Heart left ventricle (tissue), 13 donors: ENCODE data around the gene TNNI3K.

Source experiments
- CTCF ChIP-seq, 12 donors: fragments of 200-600 bp; sonication (generic) in 4 of 12; IDR thresholded peaks; one replicate each; pipeline versions ENCODE4 v1.5.0 to v1.8.0; 2018 to 2022; ENCODE audit warnings: antibody characterized with exemption in 12 of 12, mild to moderate bottlenecking in 5 of 12
- POLR2A ChIP-seq, 2 donors: fragments of 450-650 bp; IDR thresholded peaks; one replicate each; pipeline ENCODE4 v1.6.1; 2017; ENCODE audit warnings: antibody characterized with exemption in 2 of 2, mild to moderate bottlenecking in 2 of 2, moderate library complexity in 2 of 2
- donor health status: ischemic (EF 13 %, LVEDD 7.1; RV severe dilation, severe dysfunction).
- donor health status: DM: no; HTN: yes; CAD: no.
- donor health status: DM: no; HTN: no; CAD: no.
- donor health status: ischemic (EF 25% LVEDD 6.9; RV normal size, moderate dysfunction).
- donor health status: ischemic (EF 25% LVEDD 5.7; RV mildly dilated, moderate dysfunction).
- donor health status: ischemic (EF 35%, LVEDD 5.7; RV mildly dilated, moderate dysfunction).
- donor health status: nonischemic (EF 11% LVEDD 7.7; RV severe dilation, severe dysfunction).
- donor health status: DM: yes; HTN: yes; CAD: no.
- donor health status: PGD.
- donor health status: ischemic (EF 29% LVEDD 5.4; RV normal size, mild dysfunction).
- donor health status: nonischemic (EF 23%, LVEDD 6.1; RV moderate dilation, normal function).

- TF ChIP-seq CTCF (IDR thresholded peaks at IDR 0.05): no peak
- no peak for TF ChIP-seq POLR2A (IDR thresholded peaks at IDR 0.05)
These were observed 30.8 kb downstream of the TNNI3K start for GRCh38 chr1:74266001-74266400.
